Gastrocnemius medialis (tissue), 4 donors: ENCODE measurements around the gene PHACTR1.

ENCODE experiments used
- POLR2A ChIP-seq, 2 donors: fragments of 450-650 bp; IDR thresholded peaks; one replicate each; pipeline ENCODE4 v1.6.1; 2017; ENCODE audit warnings: antibody characterized with exemption in 2 of 2, mild to moderate bottlenecking in 2 of 2, moderate library complexity in 2 of 2
- TF ChIP-seq, protein P1 (sequence below), 5 experiments: fragments of 450-650 bp in 3 of 5; fragments of 200-600 bp in 2 of 5; sonication (generic) in 2 of 5; IDR thresholded peaks in 4 of 5; conservative IDR thresholded peaks in 1 of 5; 1 replicate in 4 of 5; 2 replicates in 1 of 5; pipeline ENCODE4 v1.5.1; 2016 to 2019; ENCODE audit warnings: antibody characterized with exemption in 5 of 5, mild to moderate bottlenecking in 3 of 5, moderate library complexity in 3 of 5

DNA sequence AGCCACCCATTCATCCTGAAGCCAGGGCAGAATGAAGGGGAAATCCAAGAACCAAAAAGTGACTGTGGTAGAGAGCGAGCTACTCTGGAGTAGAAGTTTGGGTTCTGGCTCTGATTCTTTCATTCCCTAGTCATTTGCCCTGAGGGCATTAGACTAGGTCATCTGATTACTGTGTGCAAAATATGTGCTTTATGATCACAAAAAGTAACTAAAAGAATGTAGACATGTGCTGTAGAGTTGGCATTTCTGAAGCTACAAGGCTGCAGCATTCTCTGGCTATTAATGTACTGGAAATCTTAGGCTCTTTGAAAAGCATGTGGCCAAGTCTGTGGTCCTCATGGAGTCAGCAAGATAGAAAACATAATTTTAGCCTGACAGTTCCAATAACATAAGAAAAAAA lies 517.6 kb downstream of the PHACTR1 start:
- TF ChIP-seq, protein P1, sequence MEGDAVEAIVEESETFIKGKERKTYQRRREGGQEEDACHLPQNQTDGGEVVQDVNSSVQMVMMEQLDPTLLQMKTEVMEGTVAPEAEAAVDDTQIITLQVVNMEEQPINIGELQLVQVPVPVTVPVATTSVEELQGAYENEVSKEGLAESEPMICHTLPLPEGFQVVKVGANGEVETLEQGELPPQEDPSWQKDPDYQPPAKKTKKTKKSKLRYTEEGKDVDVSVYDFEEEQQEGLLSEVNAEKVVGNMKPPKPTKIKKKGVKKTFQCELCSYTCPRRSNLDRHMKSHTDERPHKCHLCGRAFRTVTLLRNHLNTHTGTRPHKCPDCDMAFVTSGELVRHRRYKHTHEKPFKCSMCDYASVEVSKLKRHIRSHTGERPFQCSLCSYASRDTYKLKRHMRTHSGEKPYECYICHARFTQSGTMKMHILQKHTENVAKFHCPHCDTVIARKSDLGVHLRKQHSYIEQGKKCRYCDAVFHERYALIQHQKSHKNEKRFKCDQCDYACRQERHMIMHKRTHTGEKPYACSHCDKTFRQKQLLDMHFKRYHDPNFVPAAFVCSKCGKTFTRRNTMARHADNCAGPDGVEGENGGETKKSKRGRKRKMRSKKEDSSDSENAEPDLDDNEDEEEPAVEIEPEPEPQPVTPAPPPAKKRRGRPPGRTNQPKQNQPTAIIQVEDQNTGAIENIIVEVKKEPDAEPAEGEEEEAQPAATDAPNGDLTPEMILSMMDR (IDR thresholded peaks at IDR 0.05 in 4 of 5, conservative IDR thresholded peaks at IDR 0.05 in 1 of 5): no peak
- TF ChIP-seq POLR2A (IDR thresholded peaks at IDR 0.05): no peak
